HCT116 (cell line): Measurements from ENCODE around the gene STAT6.

Experiments used
- CTCF ChIP-seq, 3 experiments: fragments of 200-600 bp in 1 of 3; sonication (generic) in 1 of 3; IDR thresholded peaks in 2 of 3; conservative IDR thresholded peaks in 1 of 3; 2 replicates each; pipeline ENCODE4 v1.5.1; 2012 to 2017; ENCODE audit warnings: low read depth in 2 of 3, low read length in 2 of 3, antibody characterized with exemption in 1 of 3, borderline replicate concordance in 1 of 3, control low read depth in 1 of 3, mild to moderate bottlenecking in 1 of 3, mixed read lengths in 1 of 3, mixed run types in 1 of 3, moderate library complexity in 1 of 3; ENCODE audit not compliant: insufficient read depth in 1 of 3
- RAD21 ChIP-seq: IDR thresholded peaks from 2 replicates; pipeline ENCODE4 v1.6.1; 2012; ENCODE audit warnings: low read depth, mild to moderate bottlenecking
- ZNF274 ChIP-seq: fragments of 200-500 bp; sonication (Bioruptor generic); IDR thresholded peaks from 2 replicates; pipeline ENCODE4 v1.6.1; 2014; ENCODE audit warnings: mild to moderate bottlenecking, low read depth, low read length, inconsistent platforms
- TF ChIP-seq, protein P1 (sequence below): IDR thresholded peaks from 2 replicates; pipeline ENCODE4 v1.6.1; 2012; ENCODE audit warnings: low read depth

DNA sequence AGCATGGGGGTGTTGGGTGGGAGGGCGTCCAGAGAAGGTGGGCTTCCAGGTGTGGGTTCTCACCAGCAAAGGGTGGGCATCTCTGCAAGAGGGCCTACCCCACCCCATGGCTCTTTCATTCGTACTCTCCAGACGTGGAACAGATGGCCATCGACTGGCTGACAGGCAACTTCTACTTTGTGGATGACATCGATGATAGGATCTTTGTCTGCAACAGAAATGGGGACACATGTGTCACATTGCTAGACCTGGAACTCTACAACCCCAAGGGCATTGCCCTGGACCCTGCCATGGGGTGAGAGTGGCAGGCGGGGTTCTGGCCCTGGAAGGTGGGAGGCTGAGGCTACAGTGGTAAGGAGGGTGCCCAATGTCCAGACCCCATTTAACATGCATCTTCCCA is 42.9 kb upstream of the STAT6 start:
- TF ChIP-seq ZNF274 (no peak), CTCF (IDR thresholded peaks at IDR 0.05 in 2 of 3, conservative IDR thresholded peaks at IDR 0.05 in 1 of 3; ENCODE audit: borderline replicate concordance in 1 of 3, insufficient read depth in 1 of 3, low read depth in 2 of 3, low read length in 2 of 3) (no peak), RAD21 (no peak)
- TF ChIP-seq, protein P1, sequence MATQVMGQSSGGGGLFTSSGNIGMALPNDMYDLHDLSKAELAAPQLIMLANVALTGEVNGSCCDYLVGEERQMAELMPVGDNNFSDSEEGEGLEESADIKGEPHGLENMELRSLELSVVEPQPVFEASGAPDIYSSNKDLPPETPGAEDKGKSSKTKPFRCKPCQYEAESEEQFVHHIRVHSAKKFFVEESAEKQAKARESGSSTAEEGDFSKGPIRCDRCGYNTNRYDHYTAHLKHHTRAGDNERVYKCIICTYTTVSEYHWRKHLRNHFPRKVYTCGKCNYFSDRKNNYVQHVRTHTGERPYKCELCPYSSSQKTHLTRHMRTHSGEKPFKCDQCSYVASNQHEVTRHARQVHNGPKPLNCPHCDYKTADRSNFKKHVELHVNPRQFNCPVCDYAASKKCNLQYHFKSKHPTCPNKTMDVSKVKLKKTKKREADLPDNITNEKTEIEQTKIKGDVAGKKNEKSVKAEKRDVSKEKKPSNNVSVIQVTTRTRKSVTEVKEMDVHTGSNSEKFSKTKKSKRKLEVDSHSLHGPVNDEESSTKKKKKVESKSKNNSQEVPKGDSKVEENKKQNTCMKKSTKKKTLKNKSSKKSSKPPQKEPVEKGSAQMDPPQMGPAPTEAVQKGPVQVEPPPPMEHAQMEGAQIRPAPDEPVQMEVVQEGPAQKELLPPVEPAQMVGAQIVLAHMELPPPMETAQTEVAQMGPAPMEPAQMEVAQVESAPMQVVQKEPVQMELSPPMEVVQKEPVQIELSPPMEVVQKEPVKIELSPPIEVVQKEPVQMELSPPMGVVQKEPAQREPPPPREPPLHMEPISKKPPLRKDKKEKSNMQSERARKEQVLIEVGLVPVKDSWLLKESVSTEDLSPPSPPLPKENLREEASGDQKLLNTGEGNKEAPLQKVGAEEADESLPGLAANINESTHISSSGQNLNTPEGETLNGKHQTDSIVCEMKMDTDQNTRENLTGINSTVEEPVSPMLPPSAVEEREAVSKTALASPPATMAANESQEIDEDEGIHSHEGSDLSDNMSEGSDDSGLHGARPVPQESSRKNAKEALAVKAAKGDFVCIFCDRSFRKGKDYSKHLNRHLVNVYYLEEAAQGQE: no peak
